NB4 (cell line): Measurements from ENCODE around the gene NISCH.

ENCODE experiments used
- DNase-seq: peaks from one replicate; pipeline ENCODE4 v3.0.0; 2010; ENCODE audit warnings: low read depth
- H3K4me3 ChIP-seq: one replicate; pipeline ENCODE4 v1.5.1; 2011; ENCODE audit warnings: mild to moderate bottlenecking, low read depth, low read length, moderate library complexity
- MYC ChIP-seq: IDR thresholded peaks from 2 replicates; pipeline ENCODE4 v1.6.1; 2011; ENCODE audit warnings: low read depth, low read length
- POLR2A ChIP-seq: IDR thresholded peaks from 2 replicates; pipeline ENCODE4 v1.6.1; 2011; ENCODE audit warnings: mild to moderate bottlenecking; ENCODE audit not compliant: insufficient read length; ENCODE audit errors: extremely low read depth
- TF ChIP-seq, protein P1 (sequence below): IDR thresholded peaks from one replicate; pipeline ENCODE4 v1.5.1; 2012; ENCODE audit warnings: low read depth, low read length
- TF ChIP-seq, protein P2 (sequence below): IDR thresholded peaks from 2 replicates; pipeline ENCODE4 v1.6.1; 2011; ENCODE audit warnings: low read depth, low read length

The NISCH gene

DNA sequence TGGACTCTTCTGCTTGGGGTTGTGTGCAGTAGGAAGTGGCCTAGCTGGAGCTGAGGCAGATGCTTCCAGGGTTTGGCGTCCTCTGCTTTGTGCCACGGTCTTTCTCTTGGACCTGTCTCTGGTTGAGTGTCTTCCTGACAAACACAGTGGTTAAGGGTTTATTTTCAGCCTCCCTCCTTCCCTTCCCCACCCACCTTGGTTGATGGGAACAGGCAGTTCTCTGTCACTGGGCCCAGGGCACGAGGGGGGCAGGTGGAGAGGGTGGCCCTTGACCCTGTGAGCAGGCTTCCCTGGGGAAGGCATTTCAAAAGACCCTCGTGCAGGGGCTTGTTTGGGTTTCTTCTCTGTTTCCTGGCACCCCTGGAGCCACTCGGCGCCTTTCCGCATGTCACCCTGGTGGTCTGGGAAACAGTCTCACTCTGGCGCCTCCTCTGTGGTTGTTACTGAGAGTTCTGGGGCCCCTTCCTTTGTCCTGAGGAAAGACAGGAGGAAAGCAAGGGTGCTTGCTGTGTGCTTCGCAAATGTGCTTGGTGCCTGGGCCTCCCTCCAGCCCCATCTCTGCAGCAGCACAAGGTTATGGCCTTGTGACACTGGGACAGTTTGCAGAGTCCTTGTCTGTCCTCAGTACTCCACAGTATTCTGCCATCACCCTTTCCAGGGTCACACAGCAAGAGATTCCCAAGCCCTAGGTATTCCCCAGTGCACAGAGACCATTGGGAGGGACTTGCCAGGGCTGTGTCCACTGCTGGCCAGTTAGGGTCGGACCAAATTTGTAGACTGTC is 29.5 kb downstream of the NISCH start:
- H3K4me3 ChIP-seq, result no peak overlapping the region
- no peak for DNase-seq
- TF ChIP-seq POLR2A, result no peak
- TF ChIP-seq, protein P1, sequence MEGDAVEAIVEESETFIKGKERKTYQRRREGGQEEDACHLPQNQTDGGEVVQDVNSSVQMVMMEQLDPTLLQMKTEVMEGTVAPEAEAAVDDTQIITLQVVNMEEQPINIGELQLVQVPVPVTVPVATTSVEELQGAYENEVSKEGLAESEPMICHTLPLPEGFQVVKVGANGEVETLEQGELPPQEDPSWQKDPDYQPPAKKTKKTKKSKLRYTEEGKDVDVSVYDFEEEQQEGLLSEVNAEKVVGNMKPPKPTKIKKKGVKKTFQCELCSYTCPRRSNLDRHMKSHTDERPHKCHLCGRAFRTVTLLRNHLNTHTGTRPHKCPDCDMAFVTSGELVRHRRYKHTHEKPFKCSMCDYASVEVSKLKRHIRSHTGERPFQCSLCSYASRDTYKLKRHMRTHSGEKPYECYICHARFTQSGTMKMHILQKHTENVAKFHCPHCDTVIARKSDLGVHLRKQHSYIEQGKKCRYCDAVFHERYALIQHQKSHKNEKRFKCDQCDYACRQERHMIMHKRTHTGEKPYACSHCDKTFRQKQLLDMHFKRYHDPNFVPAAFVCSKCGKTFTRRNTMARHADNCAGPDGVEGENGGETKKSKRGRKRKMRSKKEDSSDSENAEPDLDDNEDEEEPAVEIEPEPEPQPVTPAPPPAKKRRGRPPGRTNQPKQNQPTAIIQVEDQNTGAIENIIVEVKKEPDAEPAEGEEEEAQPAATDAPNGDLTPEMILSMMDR, result no peak
- no peak for TF ChIP-seq MYC
- TF ChIP-seq, protein P2, sequence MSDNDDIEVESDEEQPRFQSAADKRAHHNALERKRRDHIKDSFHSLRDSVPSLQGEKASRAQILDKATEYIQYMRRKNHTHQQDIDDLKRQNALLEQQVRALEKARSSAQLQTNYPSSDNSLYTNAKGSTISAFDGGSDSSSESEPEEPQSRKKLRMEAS, result no peak

DNA sequence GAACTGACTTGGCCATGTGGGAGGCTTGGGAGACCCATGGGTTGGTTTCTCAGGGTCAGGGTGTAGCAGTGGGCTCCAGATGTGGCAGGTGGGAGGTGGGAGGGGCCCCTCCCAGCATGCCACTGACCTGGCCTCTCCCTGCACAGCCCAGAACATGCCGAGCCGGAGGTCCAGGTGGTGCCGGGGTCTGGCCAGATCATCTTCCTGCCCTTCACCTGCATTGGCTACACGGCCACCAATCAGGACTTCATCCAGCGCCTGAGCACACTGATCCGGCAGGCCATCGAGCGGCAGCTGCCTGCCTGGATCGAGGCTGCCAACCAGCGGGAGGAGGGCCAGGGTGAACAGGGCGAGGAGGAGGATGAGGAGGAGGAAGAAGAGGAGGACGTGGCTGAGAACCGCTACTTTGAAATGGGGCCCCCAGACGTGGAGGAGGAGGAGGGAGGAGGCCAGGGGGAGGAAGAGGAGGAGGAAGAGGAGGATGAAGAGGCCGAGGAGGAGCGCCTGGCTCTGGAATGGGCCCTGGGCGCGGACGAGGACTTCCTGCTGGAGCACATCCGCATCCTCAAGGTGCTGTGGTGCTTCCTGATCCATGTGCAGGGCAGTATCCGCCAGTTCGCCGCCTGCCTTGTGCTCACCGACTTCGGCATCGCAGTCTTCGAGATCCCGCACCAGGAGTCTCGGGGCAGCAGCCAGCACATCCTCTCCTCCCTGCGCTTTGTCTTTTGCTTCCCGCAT is 31.8 kb downstream of the NISCH start:
- H3K4me3 ChIP-seq, result no peak overlapping the region
- no peak for DNase-seq
- TF ChIP-seq MYC (no peak), POLR2A (no peak)
- TF ChIP-seq, protein P2, result no peak
- TF ChIP-seq, protein P1, result no peak

DNA sequence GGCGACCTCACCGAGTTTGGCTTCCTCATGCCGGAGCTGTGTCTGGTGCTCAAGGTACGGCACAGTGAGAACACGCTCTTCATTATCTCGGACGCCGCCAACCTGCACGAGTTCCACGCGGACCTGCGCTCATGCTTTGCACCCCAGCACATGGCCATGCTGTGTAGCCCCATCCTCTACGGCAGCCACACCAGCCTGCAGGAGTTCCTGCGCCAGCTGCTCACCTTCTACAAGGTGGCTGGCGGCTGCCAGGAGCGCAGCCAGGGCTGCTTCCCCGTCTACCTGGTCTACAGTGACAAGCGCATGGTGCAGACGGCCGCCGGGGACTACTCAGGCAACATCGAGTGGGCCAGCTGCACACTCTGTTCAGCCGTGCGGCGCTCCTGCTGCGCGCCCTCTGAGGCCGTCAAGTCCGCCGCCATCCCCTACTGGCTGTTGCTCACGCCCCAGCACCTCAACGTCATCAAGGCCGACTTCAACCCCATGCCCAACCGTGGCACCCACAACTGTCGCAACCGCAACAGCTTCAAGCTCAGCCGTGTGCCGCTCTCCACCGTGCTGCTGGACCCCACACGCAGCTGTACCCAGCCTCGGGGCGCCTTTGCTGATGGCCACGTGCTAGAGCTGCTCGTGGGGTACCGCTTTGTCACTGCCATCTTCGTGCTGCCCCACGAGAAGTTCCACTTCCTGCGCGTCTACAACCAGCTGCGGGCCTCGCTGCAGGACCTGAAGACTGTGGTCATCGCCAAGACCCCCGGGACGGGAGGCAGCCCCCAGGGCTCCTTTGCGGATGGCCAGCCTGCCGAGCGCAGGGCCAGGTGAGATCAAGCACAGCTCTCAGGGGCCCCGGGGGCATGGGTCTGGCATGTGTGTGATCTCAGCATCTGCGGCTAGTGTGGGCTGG is 32.6 kb downstream of the NISCH start:
- H3K4me3 ChIP-seq, result no peak overlapping the region
- TF ChIP-seq POLR2A (no peak), MYC (no peak)
- TF ChIP-seq, protein P2, result no peak
- TF ChIP-seq, protein P1, result no peak
- no peak for DNase-seq

DNA sequence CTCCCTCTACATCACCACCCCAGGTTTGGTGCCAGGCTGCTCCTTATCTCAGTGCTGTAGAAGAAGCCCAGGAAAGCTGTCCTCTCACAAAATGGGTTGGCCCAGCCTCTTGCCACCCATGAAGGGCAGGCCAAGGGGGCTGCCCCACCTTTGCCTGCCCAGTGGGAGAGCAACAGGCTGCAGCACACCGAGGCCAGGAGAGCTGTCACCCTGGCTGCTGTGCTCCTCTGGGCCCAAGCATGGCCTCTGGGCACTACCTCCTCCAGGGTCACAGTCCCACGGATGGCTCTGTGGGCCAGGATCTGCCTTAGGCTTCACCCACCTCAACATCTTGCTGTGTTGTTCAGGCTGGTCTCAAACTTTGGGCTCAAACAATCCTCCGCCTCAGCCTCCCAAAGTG is 33.3 kb downstream of the NISCH start:
- TF ChIP-seq MYC, result no peak
- no peak for TF ChIP-seq POLR2A
- TF ChIP-seq, protein P1, result no peak

DNA sequence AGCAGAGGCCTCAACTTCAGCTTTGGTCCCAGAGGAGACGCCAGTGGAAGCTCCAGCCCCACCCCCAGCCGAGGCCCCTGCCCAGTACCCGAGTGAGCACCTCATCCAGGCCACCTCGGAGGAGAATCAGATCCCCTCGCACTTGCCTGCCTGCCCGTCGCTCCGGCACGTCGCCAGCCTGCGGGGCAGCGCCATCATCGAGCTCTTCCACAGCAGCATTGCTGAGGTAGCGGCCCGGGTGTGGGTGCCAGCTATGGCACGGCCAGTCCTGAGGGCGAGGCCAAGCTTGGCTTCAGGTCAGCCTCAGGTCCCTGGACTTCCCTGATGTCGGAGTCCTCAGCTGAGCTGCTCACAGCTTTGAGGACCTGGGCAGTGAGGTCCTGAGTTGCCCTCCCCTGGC is 34.0 kb downstream of the NISCH start:
- TF ChIP-seq POLR2A, result no peak
- TF ChIP-seq MYC, result no peak
- TF ChIP-seq, protein P2, result no peak
- TF ChIP-seq, protein P1, result no peak
- no peak for DNase-seq

More for the DNA sequence above, 33.3 kb downstream of the NISCH start:
- no peak for DNase-seq
- H3K4me3 ChIP-seq, result no peak overlapping the region

More for the DNA sequence above, 34.0 kb downstream of the NISCH start:
- no peak overlapping the region for H3K4me3 ChIP-seq
